ENCODE data around the gene PDE4B.

- TF ChIP-seq CTCF (IDR thresholded peaks at IDR 0.05) = no peak
- no peak for TF ChIP-seq EZH2 (IDR thresholded peaks at IDR 0.05)
- TF ChIP-seq EZH2phosphoT487 (IDR thresholded peaks at IDR 0.05) = no peak
These were observed 73.7 kb downstream of the PDE4B start for GRCh38 chr1:65866439-65866838.
